Fibroblast of lung (primary cell): Measurements from ENCODE around the gene F10. TPM values are rescaled to one million over a fixed set of nuclear protein-coding genes. Genes with fewer than 3 reads are reported as not detected.

ENCODE experiments used
- DNase-seq, 2 donors: peaks; one replicate each; pipeline versions ENCODE4 v3.0.0 to v3.0.0-alpha.2; 2010; ENCODE audit warnings: low read depth in 2 of 2
- H2AFZ ChIP-seq: 2 replicates; pipeline ENCODE4 v1.5.1; 2012; ENCODE audit warnings: low read length, control low read depth, inconsistent platforms
- H3K27ac ChIP-seq: 2 replicates; pipeline ENCODE4 v1.5.1; 2011; ENCODE audit warnings: low read length, control low read depth; ENCODE audit not compliant: insufficient read depth
- H3K27me3 ChIP-seq: 2 replicates; pipeline ENCODE4 v1.5.1; 2011; ENCODE audit warnings: mild to moderate bottlenecking, low read length; ENCODE audit not compliant: control insufficient read depth, insufficient read depth
- H3K36me3 ChIP-seq: 2 replicates; pipeline ENCODE4 v1.5.1; 2011; ENCODE audit warnings: low read length; ENCODE audit not compliant: control insufficient read depth, insufficient read depth
- H3K4me1 ChIP-seq: 2 replicates; pipeline ENCODE4 v1.5.1; 2011; ENCODE audit warnings: low read length; ENCODE audit not compliant: control insufficient read depth, insufficient read depth; ENCODE audit errors: extremely low read depth
- H3K4me2 ChIP-seq: 2 replicates; pipeline ENCODE4 v1.5.1; 2011; ENCODE audit warnings: low read length, control low read depth; ENCODE audit not compliant: insufficient read depth; ENCODE audit errors: extremely low read depth
- H3K4me3 ChIP-seq, 4 experiments: fragments of 200-600 bp in 1 of 4; sonication (generic) in 1 of 4; replicated peaks in 1 of 4; 2 replicates each; pipeline ENCODE4 v1.5.1; 2011 to 2016; ENCODE audit warnings: low read length in 4 of 4, low read depth in 3 of 4, mild to moderate bottlenecking in 3 of 4, control low read depth in 2 of 4, inconsistent platforms in 1 of 4, mixed read lengths in 1 of 4; ENCODE audit not compliant: insufficient read depth in 1 of 4; ENCODE audit errors: control extremely low read depth in 1 of 4
- H3K79me2 ChIP-seq: 2 replicates; pipeline ENCODE4 v1.5.1; 2012; ENCODE audit warnings: mild to moderate bottlenecking, low read length, inconsistent platforms; ENCODE audit not compliant: control insufficient read depth, insufficient read depth
- H3K9ac ChIP-seq: 2 replicates; pipeline ENCODE4 v1.5.1; 2011; ENCODE audit warnings: mild to moderate bottlenecking, low read length, control low read depth; ENCODE audit not compliant: insufficient read depth
- H3K9me3 ChIP-seq: 2 replicates; pipeline ENCODE4 v1.5.1; 2012; ENCODE audit warnings: low read depth, low read length; ENCODE audit not compliant: control insufficient read depth, insufficient read depth
- H4K20me1 ChIP-seq: 2 replicates; pipeline ENCODE4 v1.5.1; 2011; ENCODE audit warnings: low read length; ENCODE audit not compliant: control insufficient read depth, insufficient read depth; ENCODE audit errors: extremely low read depth
- EZH2 ChIP-seq: IDR thresholded peaks from 2 replicates; pipeline ENCODE4 v1.5.1; 2012; ENCODE audit warnings: low read length, control low read depth, mild to moderate bottlenecking; ENCODE audit errors: missing control alignments
- polyA plus RNA-seq, 2 donors: library from polyadenylated mRNA; depleted of rRNA in 1 of 2; stranded (reverse) in 1 of 2; unstranded in 1 of 2; fragments of >200 nt; gene quantifications; 2 replicates each; pipeline ENCODE4 v1.2.1, GENCODE V29; 2011 to 2012; ENCODE audit warnings: missing spikeins in 1 of 2
- total RNA-seq: library from RNA; depleted of rRNA; stranded (reverse); fragments of >200 nt; gene quantifications from 2 replicates; pipeline ENCODE4 v1.2.1, GENCODE V29; 2014
- TF ChIP-seq, protein P1 (sequence below), 2 donors: IDR thresholded peaks in 1 of 2; conservative IDR thresholded peaks in 1 of 2; 1 replicate in 1 of 2; 2 replicates in 1 of 2; pipeline ENCODE4 v1.5.1; 2011 to 2012; ENCODE audit warnings: low read length in 2 of 2, control low read depth in 1 of 2, inconsistent platforms in 1 of 2, low read depth in 1 of 2, mild to moderate bottlenecking in 1 of 2

Gene F10
- total and polyA plus RNA-seq, 2 donors (not counting 1 experiment from before 2014, with no cell fraction given) = 39.9 to 41.5 TPM

DNA sequence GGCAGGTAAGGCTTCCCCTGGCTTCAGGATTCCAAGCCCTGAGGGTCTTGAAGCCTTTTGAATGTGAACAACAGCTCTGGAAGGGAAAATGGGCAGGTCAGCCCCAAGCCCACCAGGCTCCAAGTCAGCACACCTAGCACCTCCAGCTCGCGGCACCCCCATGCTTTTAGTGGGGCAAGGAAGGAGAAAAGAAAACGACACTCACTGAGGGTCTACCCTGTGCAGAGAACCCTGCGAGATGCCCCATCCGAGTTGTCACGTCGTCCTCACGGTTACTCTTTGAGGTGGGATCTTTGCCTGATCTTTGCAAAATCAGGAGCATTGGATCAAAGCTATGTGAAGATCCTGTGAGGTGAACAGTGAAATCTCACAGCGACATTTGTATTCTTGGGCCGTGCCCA is 5.7 kb upstream of the F10 start:
- Histone ChIP-seq H3K9me3 (no peaks in the 10 kb centered on the region), H3K27ac (no peak overlapping the region), H3K4me3 (no peak overlapping the region), H3K4me1 (no peaks in the 10 kb centered on the region), H3K36me3 (no peaks in the 10 kb centered on the region), H4K20me1 (no peaks in the 10 kb centered on the region), H2AFZ (no peak overlapping the region), H3K4me2 (no peak overlapping the region), H3K79me2 (no peaks in the 10 kb centered on the region), H3K27me3 (peaks cover 2% of the 10 kb centered on the region), H3K9ac (no peak overlapping the region)
- TF ChIP-seq, protein P1, sequence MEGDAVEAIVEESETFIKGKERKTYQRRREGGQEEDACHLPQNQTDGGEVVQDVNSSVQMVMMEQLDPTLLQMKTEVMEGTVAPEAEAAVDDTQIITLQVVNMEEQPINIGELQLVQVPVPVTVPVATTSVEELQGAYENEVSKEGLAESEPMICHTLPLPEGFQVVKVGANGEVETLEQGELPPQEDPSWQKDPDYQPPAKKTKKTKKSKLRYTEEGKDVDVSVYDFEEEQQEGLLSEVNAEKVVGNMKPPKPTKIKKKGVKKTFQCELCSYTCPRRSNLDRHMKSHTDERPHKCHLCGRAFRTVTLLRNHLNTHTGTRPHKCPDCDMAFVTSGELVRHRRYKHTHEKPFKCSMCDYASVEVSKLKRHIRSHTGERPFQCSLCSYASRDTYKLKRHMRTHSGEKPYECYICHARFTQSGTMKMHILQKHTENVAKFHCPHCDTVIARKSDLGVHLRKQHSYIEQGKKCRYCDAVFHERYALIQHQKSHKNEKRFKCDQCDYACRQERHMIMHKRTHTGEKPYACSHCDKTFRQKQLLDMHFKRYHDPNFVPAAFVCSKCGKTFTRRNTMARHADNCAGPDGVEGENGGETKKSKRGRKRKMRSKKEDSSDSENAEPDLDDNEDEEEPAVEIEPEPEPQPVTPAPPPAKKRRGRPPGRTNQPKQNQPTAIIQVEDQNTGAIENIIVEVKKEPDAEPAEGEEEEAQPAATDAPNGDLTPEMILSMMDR (conservative IDR thresholded peaks at IDR 0.05 in 1 of 2, IDR thresholded peaks at IDR 0.05 in 1 of 2; ENCODE audit: low read depth in 1 of 2, low read length in 2 of 2) = no peak
- no peak for TF ChIP-seq EZH2
- no peak for DNase-seq

DNA sequence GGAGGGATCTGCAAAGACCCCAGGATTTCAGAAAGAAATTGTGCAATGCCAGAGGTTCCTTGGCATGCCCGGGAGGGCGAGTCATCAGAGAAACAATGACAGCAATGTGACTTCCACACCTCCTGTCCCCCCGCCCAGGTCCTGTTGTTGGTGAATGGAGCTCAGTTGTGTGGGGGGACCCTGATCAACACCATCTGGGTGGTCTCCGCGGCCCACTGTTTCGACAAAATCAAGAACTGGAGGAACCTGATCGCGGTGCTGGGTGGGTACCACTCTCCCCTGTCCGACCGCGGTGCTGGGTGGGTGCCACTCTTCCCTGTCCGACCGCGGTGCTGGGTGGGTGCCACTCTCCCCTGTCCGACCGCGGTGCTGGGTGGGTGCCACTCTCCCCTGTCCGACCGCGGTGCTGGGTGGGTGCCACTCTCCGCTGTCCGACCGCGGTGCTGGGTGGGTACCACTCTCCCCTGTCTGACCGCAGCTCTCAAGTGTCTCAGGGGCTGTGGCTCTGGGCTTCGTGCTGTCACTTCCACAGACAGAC is 5.2 kb upstream of the F10 start:
- H2AFZ ChIP-seq = no peak overlapping the region
- no peak overlapping the region for H3K9ac ChIP-seq
- H3K4me3 ChIP-seq = no peak overlapping the region
- no peaks in the 10 kb centered on the region for H3K9me3 ChIP-seq
- H3K27me3 ChIP-seq = peaks cover 2% of the 10 kb centered on the region
- no peak for DNase-seq
- H4K20me1 ChIP-seq = no peaks in the 10 kb centered on the region
- H3K79me2 ChIP-seq = no peaks in the 10 kb centered on the region
- H3K4me2 ChIP-seq = no peak overlapping the region
- no peaks in the 10 kb centered on the region for H3K36me3 ChIP-seq
- no peaks in the 10 kb centered on the region for H3K4me1 ChIP-seq
- TF ChIP-seq, protein P1 (conservative IDR thresholded peaks at IDR 0.05 in 1 of 2, IDR thresholded peaks at IDR 0.05 in 1 of 2; ENCODE audit: low read depth in 1 of 2, low read length in 2 of 2) = no peak
- TF ChIP-seq EZH2 = no peak
- H3K27ac ChIP-seq = no peak overlapping the region

DNA sequence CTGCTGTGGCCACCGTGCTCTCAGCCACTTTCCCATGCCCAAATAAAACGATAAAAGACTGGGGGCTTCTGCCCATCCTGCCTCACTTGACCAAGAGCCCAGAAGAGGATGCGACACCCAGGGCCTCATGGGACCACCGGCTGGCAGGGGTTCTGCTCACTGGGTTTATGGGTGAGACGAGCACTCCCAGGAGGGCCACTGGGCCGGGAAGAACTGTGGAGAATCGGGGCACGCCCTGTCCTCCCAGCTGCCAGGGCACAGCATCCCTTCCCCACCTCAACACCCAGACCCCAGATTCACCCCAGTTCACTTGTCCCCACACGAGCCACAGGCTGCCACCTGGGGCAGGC is 4.7 kb upstream of the F10 start:
- H3K4me3 ChIP-seq = no peak overlapping the region
- H3K9ac ChIP-seq = no peak overlapping the region
- H3K27me3 ChIP-seq = peaks cover 2% of the 10 kb centered on the region
- no peak overlapping the region for H3K27ac ChIP-seq
- H3K36me3 ChIP-seq = no peaks in the 10 kb centered on the region
- H2AFZ ChIP-seq = no peak overlapping the region
- DNase-seq = no peak
- H4K20me1 ChIP-seq = no peaks in the 10 kb centered on the region
- no peak overlapping the region for H3K4me2 ChIP-seq
- H3K79me2 ChIP-seq = no peaks in the 10 kb centered on the region
- no peaks in the 10 kb centered on the region for H3K4me1 ChIP-seq
- TF ChIP-seq, protein P1 (conservative IDR thresholded peaks at IDR 0.05 in 1 of 2, IDR thresholded peaks at IDR 0.05 in 1 of 2; ENCODE audit: low read depth in 1 of 2, low read length in 2 of 2) = no peak
- no peak for TF ChIP-seq EZH2
- H3K9me3 ChIP-seq = no peaks in the 10 kb centered on the region
